Tibial nerve (tissue), 3 donors: Measurements from ENCODE around the gene VCAM1.
"Not testable (repeated sequence)": the region's sequence is repeated elsewhere in the genome, so short reads cannot be mapped to it uniquely, and the experiment has no call there.

Source experiments
- POLR2A ChIP-seq, 2 donors: fragments of 450-650 bp; IDR thresholded peaks; one replicate each; pipeline ENCODE4 v1.6.1; 2017; ENCODE audit warnings: antibody characterized with exemption in 2 of 2, mild to moderate bottlenecking in 2 of 2, moderate library complexity in 2 of 2
- TF ChIP-seq, protein P1 (sequence below), 5 experiments: fragments of 200-600 bp in 3 of 5; fragments of 450-650 bp in 2 of 5; sonication (generic) in 3 of 5; IDR thresholded peaks; one replicate each; pipeline ENCODE4 v1.5.1; 2016 to 2019; ENCODE audit warnings: antibody characterized with exemption in 5 of 5, mild to moderate bottlenecking in 3 of 5, moderate library complexity in 2 of 5

DNA sequence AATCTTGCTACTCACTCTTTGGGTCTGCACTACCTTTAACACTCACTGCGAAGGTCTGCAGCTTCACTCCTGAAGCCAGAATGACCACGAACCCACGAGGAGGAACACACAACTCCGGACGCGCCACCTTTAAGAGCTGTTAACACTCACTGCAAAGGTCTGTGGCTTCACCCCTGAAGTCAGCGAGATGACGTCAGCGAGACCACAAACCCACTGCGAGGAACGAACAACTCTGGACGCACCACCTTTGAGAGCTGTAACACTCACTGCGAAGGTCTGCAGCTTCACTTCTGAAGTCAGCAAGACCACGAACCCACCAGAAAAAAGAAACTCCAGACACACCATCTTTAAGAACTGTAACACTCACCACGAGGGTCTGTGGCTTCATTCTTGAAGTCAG, 6.5 kb upstream of the VCAM1 start:
- not testable (repeated sequence) for TF ChIP-seq POLR2A (IDR thresholded peaks at IDR 0.05)
- TF ChIP-seq, protein P1, sequence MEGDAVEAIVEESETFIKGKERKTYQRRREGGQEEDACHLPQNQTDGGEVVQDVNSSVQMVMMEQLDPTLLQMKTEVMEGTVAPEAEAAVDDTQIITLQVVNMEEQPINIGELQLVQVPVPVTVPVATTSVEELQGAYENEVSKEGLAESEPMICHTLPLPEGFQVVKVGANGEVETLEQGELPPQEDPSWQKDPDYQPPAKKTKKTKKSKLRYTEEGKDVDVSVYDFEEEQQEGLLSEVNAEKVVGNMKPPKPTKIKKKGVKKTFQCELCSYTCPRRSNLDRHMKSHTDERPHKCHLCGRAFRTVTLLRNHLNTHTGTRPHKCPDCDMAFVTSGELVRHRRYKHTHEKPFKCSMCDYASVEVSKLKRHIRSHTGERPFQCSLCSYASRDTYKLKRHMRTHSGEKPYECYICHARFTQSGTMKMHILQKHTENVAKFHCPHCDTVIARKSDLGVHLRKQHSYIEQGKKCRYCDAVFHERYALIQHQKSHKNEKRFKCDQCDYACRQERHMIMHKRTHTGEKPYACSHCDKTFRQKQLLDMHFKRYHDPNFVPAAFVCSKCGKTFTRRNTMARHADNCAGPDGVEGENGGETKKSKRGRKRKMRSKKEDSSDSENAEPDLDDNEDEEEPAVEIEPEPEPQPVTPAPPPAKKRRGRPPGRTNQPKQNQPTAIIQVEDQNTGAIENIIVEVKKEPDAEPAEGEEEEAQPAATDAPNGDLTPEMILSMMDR (IDR thresholded peaks at IDR 0.05): not testable (repeated sequence)
